Pancreas (tissue), 10 donors: ENCODE results near the gene CFAP410. TPM values are rescaled to one million over a fixed set of nuclear protein-coding genes. Genes with fewer than 3 reads are reported as not detected.

Source experiments
- ATAC-seq, 4 donors: fragments of 200-7000 bp; cut with Tn5 transposase; one replicate each; pipeline versions ENCODE4 v1.8.0 to v1.9.1; 2020; ENCODE audit warnings: mild to moderate bottlenecking in 4 of 4, moderate library complexity in 4 of 4
- DNase-seq, 6 donors: peaks; one replicate each; pipeline ENCODE4 v3.0.0-alpha.2; 2020
- FAIRE-seq: peaks from 2 replicates; lab custom pipeline; 2012; peaks lifted over from hg19 to GRCh38; lab: Jason Lieb, UNC
- H3K27ac ChIP-seq, 4 donors: fragments of 200-600 bp; sonication (generic); 1 replicate in 3 of 4; 2 replicates in 1 of 4; pipeline versions ENCODE4 v1.5.0 to v1.8.0; 2020
- H3K27me3 ChIP-seq, 4 donors: fragments of 200-600 bp; one replicate each; pipeline ENCODE4 v1.8.0; 2021
- H3K36me3 ChIP-seq, 3 donors: fragments of 200-600 bp; sonication (generic) in 1 of 3; one replicate each; pipeline versions ENCODE4 v1.5.0 to v1.8.0; 2020 to 2021
- H3K4me1 ChIP-seq, 3 donors: fragments of 200-600 bp; one replicate each; pipeline ENCODE4 v1.8.0; 2021
- H3K4me3 ChIP-seq, 4 donors: fragments of 200-600 bp; sonication (generic) in 2 of 4; one replicate each; pipeline versions ENCODE4 v1.5.0 to v1.8.0; 2020 to 2021
- H3K9me3 ChIP-seq, 4 donors: fragments of 200-600 bp; one replicate each; pipeline ENCODE4 v1.8.0; 2021
- CTCF ChIP-seq, 4 donors: fragments of 200-600 bp; sonication (generic) in 3 of 4; IDR thresholded peaks; one replicate each; pipeline versions ENCODE4 v1.5.0 to v1.8.0; 2021; ENCODE audit warnings: antibody characterized with exemption in 4 of 4
- WGBS, 2 donors: extraction: QIAGEN DNeasy Blood & Tissue Kit; methylation state at CpG; one replicate each; pipeline ENCODE4 v1.1.7; 2013; 5-methylcytosine and 5-hydroxymethylcytosine counted together
- intact Hi-C, 3 donors: fragments of 100-400 bp; cut with DNase I; formaldehyde crosslinking; loops; one replicate each; pipeline versions ENCODE4 v1.11.1 to v1.14.2; 2022
- polyA plus RNA-seq, 2 donors: library from polyadenylated mRNA; stranded (reverse); fragments of 200-250 nt; gene quantifications; one replicate each; pipeline ENCODE4 v1.2.3, GENCODE V29; 2013
- total RNA-seq, 6 donors: library from RNA; stranded (reverse); fragmentation: NEBNext Ultra II Directional in 4 of 6; extraction: Animal tissue kit (Norgen Biotek cat#: 25700) in 4 of 6; gene quantifications; one replicate each; pipeline versions ENCODE4 v1.2.1 to v1.2.4, GENCODE V29; 2021 to 2023
- donor health status: healthy with polysubstance abuse.
- donor health status: DM: no; HTN: no; CAD: no; lungs with moderate emphysema.
- donor health status: DM: no; HTN: no; CAD: no.
- donor health status: control.
- donor health status: control.
- donor health status: Bipolar disorder and iron deficiency.
- donor health status: DM: yes; HTN: yes; CAD: no.
- donor health status: DM: no; HTN: no; CAD: no.
- donor health status: DM: no; HTN: no; CAD: no.
- donor health status: DM: yes; HTN: yes; CAD: no.

Gene CFAP410
- total and polyA plus RNA-seq, 8 donors = 10.3 to 118 (median 16.3) TPM

- no peak for DNase-seq
- FAIRE-seq = no peak
- WGBS, 2 donors = 64 to 67% methylated on average over 8 of the region's 8 CpGs
- Histone ChIP-seq H3K36me3 (no peaks in the 10 kb centered on the region), H3K4me1 (no peaks in the 10 kb centered on the region), H3K27me3 (no peaks in the 10 kb centered on the region), H3K9me3 (no peaks in the 10 kb centered on the region), H3K4me3 (no peak overlapping the region), H3K27ac (no peak overlapping the region)
- intact Hi-C loops = no loop called here
- no peak for TF ChIP-seq CTCF (IDR thresholded peaks at IDR 0.05)
- ATAC-seq = no peak
Measured at GRCh38 chr21:44359396-44359795, 20.2 kb upstream of the CFAP410 start.

- no peak for DNase-seq
- Histone ChIP-seq H3K27me3 (no peaks in the 10 kb centered on the region), H3K4me3 (no peak overlapping the region), H3K4me1 (no peaks in the 10 kb centered on the region), H3K27ac (no peak overlapping the region), H3K36me3 (no peaks in the 10 kb centered on the region), H3K9me3 (no peaks in the 10 kb centered on the region)
- FAIRE-seq = no peak
- intact Hi-C loops = no loop called here
- 71 to 83% methylated on average over 21 of the region's 21 CpGs for WGBS, 2 donors
- TF ChIP-seq CTCF (IDR thresholded peaks at IDR 0.05) = no peak
- ATAC-seq = no peak
Measured at GRCh38 chr21:44357064-44357837, 18.1 kb upstream of the CFAP410 start.

- 75 to 86% methylated on average over 6 of the region's 6 CpGs for WGBS, 2 donors
- no peak for TF ChIP-seq CTCF (IDR thresholded peaks at IDR 0.05)
- DNase-seq (no peak), FAIRE-seq (no peak), ATAC-seq (no peak)
- Histone ChIP-seq H3K27ac (no peak overlapping the region), H3K36me3 (no peaks in the 10 kb centered on the region), H3K4me3 (no peak overlapping the region), H3K9me3 (no peaks in the 10 kb centered on the region), H3K4me1 (no peaks in the 10 kb centered on the region), H3K27me3 (no peaks in the 10 kb centered on the region)
- intact Hi-C loops = no loop called here
Measured at GRCh38 chr21:44356636-44357035, 17.4 kb upstream of the CFAP410 start.

GRCh38 chr21:44356160-44356559 lies 17.0 kb upstream of the CFAP410 start:
- no peak for DNase-seq
- H3K36me3 ChIP-seq = no peaks in the 10 kb centered on the region
- WGBS, 2 donors = 72 to 79% methylated on average over 11 of the region's 11 CpGs
- no peak for FAIRE-seq
- ATAC-seq = no peak
- H3K27me3 ChIP-seq = peaks cover 0 to 1% (median 0%) of the 10 kb centered on the region in 4 donors
- H3K27ac ChIP-seq = no peak overlapping the region
- no peaks in the 10 kb centered on the region for H3K4me1 ChIP-seq
- H3K9me3 ChIP-seq = no peaks in the 10 kb centered on the region
- no peak for TF ChIP-seq CTCF (IDR thresholded peaks at IDR 0.05)
- no peak overlapping the region for H3K4me3 ChIP-seq
- intact Hi-C loops = no loop called here
